Activated B cell treated with CpG ODN at 0.5 μM for 24 hours (primary cell): ENCODE measurements around the gene SND1. TPM values are rescaled to one million over a fixed set of nuclear protein-coding genes. Genes with fewer than 3 reads are reported as not detected.

Source experiments
- ATAC-seq: fragments of 200-7000 bp; cut with Tn5 transposase; one replicate; pipeline ENCODE4 v1.10.0; 2021; ENCODE audit warnings: low read depth, mild to moderate bottlenecking, moderate library complexity
- CTCF ChIA-PET: fragments of 350-600 bp; sonication (Branson Sonifier 250); formaldehyde crosslinking; loops from one replicate; lab custom pipeline; 2021; ENCODE audit warnings: antibody characterized with exemption; lab: Charles Lee
- POLR2A ChIA-PET: fragments of 350-600 bp; sonication (Branson Sonifier 250); formaldehyde crosslinking; loops from one replicate; lab custom pipeline; 2021; ENCODE audit warnings: antibody characterized with exemption; lab: Charles Lee
- DNase-seq: peaks from one replicate; pipeline ENCODE4 v3.0.0; 2022
- H3K27ac Mint-ChIP-seq: one replicate; pipeline ENCODE4 v1.8.0; 2020; ENCODE audit warnings: mixed read lengths
- H3K27me3 Mint-ChIP-seq: one replicate; pipeline ENCODE4 v1.8.0; 2021; ENCODE audit warnings: mixed read lengths
- H3K36me3 Mint-ChIP-seq: one replicate; pipeline ENCODE4 v1.8.0; 2021; ENCODE audit warnings: low read depth, mixed read lengths
- H3K4me1 Mint-ChIP-seq: one replicate; pipeline ENCODE4 v1.8.0; 2021; ENCODE audit warnings: mixed read lengths
- H3K4me3 Mint-ChIP-seq: one replicate; pipeline ENCODE4 v1.8.0; 2020; ENCODE audit warnings: mild to moderate bottlenecking, mixed read lengths
- H3K9me3 Mint-ChIP-seq: one replicate; pipeline ENCODE4 v1.8.0; 2020; ENCODE audit warnings: mixed read lengths
- intact Hi-C: fragments of 100-400 bp; cut with micrococcal nuclease; formaldehyde crosslinking; loops from one replicate; pipeline ENCODE4 v1.15.1; 2024
- total RNA-seq: library from RNA; stranded (reverse); gene quantifications from 2 replicates; pipeline ENCODE4 v1.2.3, GENCODE V29; 2022
- TF ChIP-seq, protein P1 (sequence below): fragments of 200-600 bp; IDR thresholded peaks from one replicate; pipeline ENCODE4 v1.8.0; 2022; ENCODE audit warnings: antibody characterized with exemption, mild to moderate bottlenecking

Gene SND1
- total RNA-seq, 1 donor from 2014 or later = 215 TPM

DNA sequence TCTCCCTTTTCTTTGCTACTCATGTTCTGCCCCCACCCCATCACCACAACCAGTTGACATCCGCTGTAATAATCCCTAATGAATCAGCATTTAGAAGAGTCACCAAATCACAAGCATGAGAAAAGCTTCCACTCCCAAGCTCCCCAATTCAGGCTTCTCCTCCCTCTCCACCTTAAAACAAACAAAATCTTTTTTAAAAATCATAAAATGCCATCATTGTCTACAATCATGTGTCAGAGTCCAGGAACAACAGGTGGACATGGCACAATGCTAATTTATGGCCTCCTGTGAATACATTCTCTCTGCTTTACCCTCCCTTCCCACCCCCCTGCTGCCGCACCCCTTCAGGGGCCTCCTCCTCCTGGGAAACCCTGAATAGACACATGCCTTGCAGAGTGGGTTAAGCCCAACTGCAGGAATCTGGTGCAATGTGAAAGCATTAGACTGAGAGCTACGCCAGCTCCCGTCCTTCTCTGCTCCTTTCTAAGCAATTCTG lies 375.5 kb downstream of the SND1 start:
- POLR2A ChIA-PET = no interaction called here
- Mint-ChIP-seq H3K27ac (no peak overlapping the region), H3K36me3 (peaks cover 25% of the 10 kb centered on the region), H3K9me3 (no peaks in the 10 kb centered on the region), H3K27me3 (peaks cover 4% of the 10 kb centered on the region), H3K4me3 (no peak overlapping the region), H3K4me1 (peaks cover 7% of the 10 kb centered on the region)
- CTCF ChIA-PET = interaction anchor here (1.1 kb wide), 1 partner anchor 181 kb away, joined by 3 read pairs; no protein-coding TSS in a partner anchor
- DNase-seq = no peak
- intact Hi-C loops = no loop called here
- TF ChIP-seq, protein P1, sequence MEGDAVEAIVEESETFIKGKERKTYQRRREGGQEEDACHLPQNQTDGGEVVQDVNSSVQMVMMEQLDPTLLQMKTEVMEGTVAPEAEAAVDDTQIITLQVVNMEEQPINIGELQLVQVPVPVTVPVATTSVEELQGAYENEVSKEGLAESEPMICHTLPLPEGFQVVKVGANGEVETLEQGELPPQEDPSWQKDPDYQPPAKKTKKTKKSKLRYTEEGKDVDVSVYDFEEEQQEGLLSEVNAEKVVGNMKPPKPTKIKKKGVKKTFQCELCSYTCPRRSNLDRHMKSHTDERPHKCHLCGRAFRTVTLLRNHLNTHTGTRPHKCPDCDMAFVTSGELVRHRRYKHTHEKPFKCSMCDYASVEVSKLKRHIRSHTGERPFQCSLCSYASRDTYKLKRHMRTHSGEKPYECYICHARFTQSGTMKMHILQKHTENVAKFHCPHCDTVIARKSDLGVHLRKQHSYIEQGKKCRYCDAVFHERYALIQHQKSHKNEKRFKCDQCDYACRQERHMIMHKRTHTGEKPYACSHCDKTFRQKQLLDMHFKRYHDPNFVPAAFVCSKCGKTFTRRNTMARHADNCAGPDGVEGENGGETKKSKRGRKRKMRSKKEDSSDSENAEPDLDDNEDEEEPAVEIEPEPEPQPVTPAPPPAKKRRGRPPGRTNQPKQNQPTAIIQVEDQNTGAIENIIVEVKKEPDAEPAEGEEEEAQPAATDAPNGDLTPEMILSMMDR = no peak
- no peak for ATAC-seq

GRCh38 chr7:128029405-128029995 lies 377.5 kb downstream of the SND1 start:
- TF ChIP-seq, protein P1 = no peak
- Mint-ChIP-seq H3K27ac (no peak overlapping the region), H3K4me1 (peaks cover 13% of the 10 kb centered on the region), H3K36me3 (peaks cover 19% of the 10 kb centered on the region), H3K4me3 (peak overlapping the region; percentile 15), H3K9me3 (no peaks in the 10 kb centered on the region), H3K27me3 (peaks cover 4% of the 10 kb centered on the region)
- DNase-seq (no peak), ATAC-seq (no peak)
- CTCF ChIA-PET = no interaction called here
- intact Hi-C loops = no loop called here
- POLR2A ChIA-PET = no interaction called here

DNA sequence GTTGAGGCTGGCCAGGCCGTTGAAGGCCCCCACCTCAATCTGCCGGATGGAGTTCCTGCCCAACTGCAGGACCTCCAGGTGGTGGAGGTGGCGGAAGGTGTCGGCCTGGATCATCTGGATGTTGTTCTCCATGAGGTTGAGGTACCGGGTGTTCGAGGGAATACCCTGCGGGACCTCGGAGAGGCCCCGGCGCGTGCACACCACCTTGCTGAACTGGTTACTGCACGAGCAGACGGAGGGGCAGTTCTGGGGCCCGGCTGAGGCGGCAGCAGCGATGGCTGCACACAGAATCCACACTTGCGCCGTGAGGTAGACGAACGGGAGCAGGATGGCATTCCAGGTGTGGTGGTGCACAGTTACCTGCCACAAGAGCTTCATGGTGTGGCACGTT lies 378.3 kb downstream of the SND1 start:
- intact Hi-C loops = loop anchor here (5.0 kb wide), 3 partner anchors 77 to 177 kb away; no protein-coding TSS in a partner anchor
- Mint-ChIP-seq H3K27me3 (peaks cover 4% of the 10 kb centered on the region), H3K4me3 (peak overlapping the region; percentile 66), H3K27ac (no peak overlapping the region), H3K36me3 (peaks cover 19% of the 10 kb centered on the region), H3K9me3 (no peaks in the 10 kb centered on the region), H3K4me1 (peaks cover 13% of the 10 kb centered on the region)
- no peak for ATAC-seq
- POLR2A ChIA-PET = interaction anchor here (0.6 kb wide), 1 partner anchor 7 kb away, joined by 5 read pairs; no protein-coding TSS in a partner anchor
- CTCF ChIA-PET = no interaction called here
- DNase-seq = no peak
- TF ChIP-seq, protein P1 = no peak

- H3K4me3 Mint-ChIP-seq = peak within 1 kb of the TSS; percentile 88
- intact Hi-C loops = loop anchor here (5.0 kb wide), 3 partner anchors 76 to 176 kb away; no protein-coding TSS in a partner anchor
- H3K4me1 Mint-ChIP-seq = peaks cover 16% of the 10 kb centered on the region
- POLR2A ChIA-PET = interaction anchor here (0.6 kb wide), 1 partner anchor 8 kb away, joined by 5 read pairs; no protein-coding TSS in a partner anchor
- TF ChIP-seq, protein P1 = no peak
- H3K27ac Mint-ChIP-seq = no peak within 1 kb of the TSS
- DNase-seq (peak; percentile 28), ATAC-seq (peak; percentile 40)
- no peaks in the 10 kb centered on the region for H3K9me3 Mint-ChIP-seq
- CTCF ChIA-PET = no interaction called here
- H3K27me3 Mint-ChIP-seq = peaks cover 4% of the 10 kb centered on the region
- H3K36me3 Mint-ChIP-seq = peaks cover 13% of the 10 kb centered on the region
Measured at GRCh38 chr7:128030654-128031611, 378.9 kb downstream of the SND1 start, which contains the start of gene LRRC4. TSS of gene LRRC4 (minus strand) at chr7:128031437. CDS start at chr7:128030640, 797 bp downstream.
